ENCODE measurements around the gene MBD3.

Gene MBD3

DNA sequence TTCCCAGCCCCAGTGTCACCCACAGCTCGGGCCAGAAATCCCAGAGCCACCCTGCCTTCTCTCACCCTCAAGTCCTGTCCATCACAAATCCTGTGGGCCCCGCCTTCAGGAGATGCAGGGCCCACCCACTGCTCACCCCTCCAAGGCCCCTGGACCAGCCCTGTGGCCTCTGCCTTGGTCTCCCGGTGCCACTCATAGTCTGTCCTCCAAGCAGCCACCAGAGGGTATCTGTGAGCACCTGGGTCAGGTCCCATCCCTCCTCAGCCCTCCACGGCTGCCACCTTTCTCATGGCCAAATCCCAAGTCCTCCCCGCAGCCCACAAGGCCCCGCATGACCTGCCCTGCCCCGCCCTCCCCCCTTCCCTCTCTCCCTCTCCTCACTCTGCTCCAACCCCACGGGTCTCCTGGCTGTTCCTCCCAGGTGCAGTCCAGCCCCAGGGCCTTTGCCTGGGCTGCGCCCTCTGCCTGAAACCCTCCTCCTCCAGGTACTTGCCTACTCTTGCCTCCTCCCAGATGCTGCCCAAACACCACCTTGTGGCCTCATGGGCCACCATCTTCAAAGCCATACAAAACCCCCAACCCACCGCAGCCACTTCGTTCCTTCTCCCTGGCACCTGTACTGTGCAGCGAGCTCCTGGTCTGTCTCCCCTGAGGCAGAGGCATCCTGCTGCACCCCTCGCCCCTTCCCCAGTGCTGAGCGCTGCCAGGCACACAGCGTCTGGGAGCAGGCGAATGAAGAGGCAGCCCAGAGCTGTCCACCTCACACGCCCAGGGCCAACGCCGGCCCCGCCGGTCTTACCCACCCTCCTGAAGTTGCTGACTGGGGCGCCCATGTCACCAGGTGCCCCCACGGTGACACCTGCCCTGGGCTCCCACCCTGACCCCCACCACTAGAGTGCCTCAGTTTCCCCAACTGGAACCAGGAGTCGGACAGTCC, 25.8 kb upstream of the MBD3 start:
- no peak for DNase-seq

DNA sequence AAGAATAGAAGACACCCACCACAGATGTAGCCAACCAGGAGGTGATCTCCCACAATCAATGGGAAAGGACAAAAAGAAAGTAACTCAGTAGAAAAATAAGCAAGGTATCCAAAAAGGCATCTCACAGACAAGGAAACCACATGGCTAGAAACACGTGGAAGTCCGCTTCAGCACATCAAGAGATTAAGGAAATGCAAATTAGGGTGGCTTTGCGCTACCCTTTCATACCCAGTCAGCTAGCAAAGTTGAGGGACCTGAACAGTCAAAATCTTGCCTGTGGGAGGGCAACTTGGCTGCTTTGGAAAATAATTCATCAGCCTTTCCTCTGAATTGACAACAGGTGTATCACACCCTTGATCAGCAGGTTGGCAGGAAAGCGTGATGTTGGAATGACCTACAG, 24.2 kb upstream of the MBD3 start:
- DNase-seq: no peak

DNA sequence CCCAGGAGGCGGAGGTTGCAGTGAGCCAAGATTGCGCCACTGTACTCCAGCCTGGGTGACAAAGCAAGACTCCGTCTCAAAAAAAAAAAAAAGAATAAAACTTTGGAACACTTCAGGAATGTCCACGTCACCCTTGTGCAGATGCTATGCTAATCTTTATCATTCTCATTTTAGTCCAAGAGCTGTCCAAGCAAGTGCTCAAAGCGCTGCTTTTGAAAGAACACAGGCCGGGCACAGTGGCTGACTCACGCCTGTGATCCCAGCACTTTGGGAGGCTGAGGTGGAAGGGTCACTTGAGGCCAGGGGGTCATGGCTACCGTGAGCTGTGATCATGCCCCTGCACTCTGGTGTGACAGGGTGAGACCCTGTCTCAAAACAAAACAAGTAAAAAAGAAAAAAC, 23.7 kb upstream of the MBD3 start:
- DNase-seq: no peak

DNA sequence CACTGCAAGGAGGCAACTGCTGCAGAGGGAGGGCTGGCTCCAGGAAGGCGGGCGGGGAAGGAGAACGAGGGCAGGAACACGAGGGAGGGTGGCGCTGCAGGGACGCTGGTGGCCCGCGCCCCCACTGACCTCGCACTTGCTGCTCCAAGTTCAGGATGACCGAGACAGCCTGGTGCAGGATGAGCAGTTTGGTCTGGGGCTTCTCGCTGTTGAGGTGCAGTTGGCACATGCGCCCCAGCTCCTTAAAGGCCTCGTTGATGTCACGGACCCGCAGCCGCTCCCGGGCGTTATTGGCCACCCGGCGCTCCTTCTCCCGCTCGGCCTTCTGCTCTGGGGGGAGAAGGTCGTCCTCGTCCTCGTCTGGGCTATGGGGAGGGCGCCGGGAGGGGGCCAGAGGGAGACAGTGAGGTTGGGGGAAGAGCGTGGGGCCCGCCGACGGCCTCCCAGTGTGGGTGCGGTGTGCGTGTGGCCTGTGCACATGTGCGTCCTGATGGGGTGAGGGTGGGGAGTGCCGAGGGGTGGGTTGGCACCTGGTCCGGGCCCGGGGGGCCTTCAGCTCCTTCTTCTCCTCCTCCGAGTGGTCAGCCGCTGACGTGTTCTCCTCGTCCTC, 22.6 kb upstream of the MBD3 start:
- no peak for DNase-seq

DNA sequence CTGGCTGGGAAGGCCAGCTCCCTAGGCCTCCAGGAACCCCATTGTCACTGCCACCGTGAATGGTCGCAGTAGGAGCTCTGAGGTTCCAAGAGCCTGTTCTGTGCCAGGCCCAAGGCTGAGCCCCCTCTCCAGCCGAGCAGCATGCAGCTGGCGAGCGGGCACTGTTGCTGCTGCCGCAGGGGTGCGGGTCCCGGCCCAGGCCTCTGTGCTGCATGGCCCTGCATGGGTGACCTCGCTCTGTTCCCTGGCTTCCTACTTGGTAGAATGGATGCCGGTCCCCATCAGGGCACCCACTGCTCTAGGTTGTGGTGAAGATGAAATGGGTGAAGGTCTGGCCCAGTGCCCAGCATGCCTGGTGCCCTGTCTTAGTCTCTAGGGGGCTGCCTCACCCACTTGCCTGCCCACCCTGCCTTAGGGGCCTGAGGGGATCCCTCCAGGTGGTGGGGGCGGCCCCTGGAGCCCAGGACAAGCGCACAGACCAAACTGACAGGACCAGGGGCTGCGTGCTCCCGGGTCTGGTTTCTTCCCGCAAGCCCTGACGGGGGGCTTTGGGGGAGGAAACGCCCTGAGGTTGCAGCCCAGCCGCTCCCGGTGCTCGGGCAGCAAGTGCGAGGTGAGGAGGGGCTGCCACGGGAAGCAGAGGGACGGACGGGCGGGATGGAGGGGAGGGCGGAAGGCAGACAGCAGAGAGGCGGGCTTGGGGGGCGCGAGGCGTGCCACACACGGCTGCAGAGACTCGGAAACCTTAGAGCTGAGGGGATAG, 21.3 kb upstream of the MBD3 start:
- DNase-seq: no peak

DNA sequence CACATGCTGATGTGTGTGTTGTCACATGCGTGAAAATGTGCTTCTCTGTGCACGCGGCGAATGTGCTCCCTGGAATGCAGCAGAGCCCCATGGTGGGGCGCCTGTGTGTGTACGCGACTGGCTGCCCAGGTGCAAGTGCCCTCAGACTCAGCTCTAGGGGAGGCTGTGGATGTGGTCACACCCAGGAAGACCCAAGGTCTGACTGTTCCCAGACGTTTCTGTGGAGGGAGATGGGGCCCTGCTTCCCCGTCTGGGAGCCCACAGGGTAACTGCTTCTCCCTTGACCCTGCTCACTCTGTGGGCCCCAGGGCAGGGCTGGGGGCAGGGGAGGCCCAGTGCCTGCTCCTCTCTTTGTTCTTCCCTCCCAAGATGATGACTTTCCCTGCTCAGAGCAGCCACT, 20.5 kb upstream of the MBD3 start:
- no peak for DNase-seq

DNA sequence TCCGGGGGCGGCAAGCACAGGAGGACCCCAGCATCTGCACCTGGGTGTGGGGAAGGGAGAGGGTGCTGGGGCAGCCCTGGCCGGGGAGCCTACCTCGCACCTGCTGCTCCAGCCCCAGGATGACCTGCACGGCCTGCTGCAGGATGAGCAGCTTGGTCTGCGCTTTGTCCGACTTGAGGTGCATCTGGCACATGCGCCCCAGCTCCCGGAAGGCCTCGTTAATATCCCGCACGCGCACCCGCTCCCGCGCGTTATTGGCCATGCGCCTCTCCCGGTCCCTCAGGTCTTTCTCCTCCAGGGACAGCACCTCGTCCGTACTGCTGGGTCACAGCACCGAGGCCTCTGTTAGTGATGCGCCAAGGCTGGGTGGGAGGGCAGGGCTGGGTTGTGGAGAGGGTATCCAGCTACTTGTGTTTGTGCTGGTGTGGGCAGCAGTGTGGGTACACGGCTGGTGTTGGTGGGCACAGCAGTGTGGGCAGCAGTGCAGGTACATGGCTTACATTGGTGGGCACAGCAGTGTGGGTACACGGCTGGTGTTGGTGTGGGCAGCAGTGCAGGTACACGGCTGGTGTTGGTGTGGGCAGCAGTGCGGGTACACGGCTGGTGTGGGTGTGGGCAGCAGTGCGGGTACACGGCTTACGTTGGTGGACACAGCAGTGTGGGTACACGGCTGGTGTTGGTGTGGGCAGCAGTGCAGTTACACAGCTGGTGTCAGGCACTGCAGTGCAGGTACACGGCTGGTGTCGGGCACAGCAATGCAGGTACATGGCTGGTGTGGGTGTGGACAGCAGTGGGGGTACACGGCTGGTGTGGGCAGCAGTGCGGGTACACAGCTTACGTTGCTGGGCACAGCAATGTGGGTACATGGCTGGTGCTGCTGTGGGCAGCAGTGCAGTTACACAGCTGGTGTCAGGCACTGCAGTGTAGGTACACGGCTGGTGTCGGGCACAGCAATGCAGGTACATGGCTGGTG, 19.7 kb upstream of the MBD3 start:
- DNase-seq: no peak

DNA sequence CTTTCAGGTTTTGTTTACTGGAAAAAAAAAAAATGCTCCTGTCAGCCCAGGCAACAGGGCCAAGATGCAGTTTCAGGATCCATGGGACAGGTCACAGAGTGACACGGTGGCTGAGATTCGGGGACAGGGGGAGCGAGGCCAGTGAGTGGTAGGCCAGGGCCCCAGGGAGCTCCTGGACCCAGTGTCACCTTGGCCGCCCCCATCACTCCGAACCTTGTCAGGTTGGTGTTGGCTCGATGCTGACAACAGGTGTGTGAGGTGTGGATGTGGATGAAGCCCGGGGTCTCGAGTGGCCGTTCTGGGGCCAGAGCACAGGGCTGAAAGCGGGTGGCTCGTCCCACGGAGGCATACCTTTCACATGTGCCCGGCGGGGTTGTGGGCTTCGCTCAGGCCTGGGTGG, 18.7 kb upstream of the MBD3 start:
- DNase-seq: no peak

DNA sequence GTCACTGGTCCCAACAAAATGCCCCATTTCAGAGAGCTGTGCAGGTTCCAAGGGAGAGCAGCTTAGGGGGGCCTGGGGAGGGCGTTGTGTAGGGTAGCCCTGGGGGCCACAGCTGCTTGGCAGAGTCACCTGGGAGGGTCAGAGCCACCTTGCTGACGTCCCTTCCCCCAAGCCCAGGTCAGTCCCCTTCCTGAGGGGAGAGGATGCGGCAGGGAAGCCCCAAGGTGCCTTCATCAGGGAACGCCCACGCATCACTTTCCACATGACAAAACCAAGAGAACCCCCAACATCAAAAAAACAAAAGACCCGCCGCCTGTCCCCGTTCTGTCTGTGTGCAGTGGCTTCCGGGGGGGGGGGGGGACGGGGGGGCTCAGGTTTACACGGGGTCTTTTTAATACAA, 17.9 kb upstream of the MBD3 start:
- no peak for DNase-seq

DNA sequence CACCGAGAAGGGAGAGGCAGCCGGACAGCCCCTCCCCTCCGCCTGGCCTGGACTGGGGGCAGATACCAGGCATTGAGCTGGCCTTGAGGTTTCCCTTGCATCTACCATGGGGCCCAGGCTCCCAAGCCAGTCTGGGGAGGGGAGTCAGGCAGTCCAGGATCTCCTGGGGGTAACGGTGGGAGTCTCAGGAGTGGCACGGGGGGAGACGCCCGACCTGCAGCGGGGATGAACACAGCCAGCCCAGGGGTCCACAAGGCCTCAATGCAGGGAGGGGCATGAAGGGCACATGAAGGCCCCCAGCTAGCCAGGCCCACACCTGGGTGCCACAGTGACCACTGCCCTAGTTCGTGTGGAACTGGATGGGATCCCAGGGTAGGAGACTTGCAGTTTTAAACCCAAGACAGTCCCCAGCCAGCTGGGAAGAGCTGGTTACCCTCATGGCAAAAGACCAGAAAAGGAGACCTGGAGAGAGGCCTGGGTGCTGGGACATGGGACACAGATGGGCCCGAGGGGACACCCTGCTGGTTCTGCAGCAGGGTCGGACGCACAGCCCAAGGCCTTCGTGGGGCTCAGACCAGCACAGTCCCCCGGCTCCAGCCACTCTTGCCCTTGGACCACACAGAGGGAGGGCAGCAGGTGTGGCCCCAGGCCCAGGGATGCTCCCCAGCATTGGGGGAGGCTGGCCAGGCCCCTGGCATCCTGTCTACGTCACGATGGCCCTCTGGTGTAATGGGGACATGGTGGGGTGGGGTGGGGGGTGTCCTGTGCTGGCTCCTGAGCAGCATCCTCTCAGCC, 17.2 kb upstream of the MBD3 start:
- DNase-seq: no peak

DNA sequence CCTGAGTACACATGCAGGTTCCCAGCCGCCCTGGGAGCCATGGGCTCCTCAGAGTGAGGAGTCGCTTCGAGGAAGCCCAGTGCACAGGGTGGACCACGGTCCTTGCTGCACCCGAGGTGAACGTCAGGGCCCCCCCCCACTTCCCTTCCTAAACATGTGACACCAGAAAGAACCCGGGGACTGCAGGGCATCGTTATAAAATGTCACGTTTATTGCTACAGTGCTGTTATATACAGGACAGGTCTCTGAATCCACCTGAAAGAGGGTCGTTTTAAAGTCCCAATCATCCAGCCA, 16.4 kb upstream of the MBD3 start:
- no peak for DNase-seq

DNA sequence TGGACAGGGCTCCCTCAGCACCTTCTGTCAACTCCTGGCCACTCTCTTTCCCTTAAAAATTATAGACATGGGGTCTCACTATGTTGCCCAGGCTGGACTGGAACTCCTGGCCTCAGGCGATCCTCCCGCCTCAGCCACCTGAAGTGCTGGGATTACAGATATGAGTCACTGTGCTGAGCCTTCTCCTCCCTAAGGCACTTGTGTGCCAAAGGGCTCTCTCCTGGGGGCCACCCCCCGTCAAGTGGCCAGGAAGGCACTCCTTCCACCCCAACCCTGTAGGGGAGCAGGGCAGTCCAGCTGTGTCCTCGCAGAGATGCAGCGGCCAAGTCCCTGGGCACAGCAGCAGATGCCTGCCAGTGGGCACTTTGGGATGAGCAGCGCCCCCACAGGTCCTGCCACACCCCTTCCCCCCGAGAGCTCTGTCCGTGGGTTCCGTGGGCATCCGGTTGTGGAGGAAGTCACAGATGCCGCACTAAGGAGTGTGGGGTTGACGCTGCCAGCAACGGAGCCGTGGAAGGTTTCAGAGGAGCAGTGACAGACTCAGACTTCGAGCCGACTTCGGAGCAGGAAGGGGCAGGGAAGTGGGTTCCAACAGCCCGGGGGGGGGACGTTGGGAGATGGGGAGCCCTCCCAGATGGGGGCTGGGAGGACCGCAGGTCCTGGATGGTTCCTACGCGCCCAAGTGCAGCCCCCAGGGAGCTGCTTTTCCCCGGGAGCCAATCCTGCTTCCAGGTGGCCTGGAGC, 15.9 kb upstream of the MBD3 start:
- DNase-seq: no peak

DNA sequence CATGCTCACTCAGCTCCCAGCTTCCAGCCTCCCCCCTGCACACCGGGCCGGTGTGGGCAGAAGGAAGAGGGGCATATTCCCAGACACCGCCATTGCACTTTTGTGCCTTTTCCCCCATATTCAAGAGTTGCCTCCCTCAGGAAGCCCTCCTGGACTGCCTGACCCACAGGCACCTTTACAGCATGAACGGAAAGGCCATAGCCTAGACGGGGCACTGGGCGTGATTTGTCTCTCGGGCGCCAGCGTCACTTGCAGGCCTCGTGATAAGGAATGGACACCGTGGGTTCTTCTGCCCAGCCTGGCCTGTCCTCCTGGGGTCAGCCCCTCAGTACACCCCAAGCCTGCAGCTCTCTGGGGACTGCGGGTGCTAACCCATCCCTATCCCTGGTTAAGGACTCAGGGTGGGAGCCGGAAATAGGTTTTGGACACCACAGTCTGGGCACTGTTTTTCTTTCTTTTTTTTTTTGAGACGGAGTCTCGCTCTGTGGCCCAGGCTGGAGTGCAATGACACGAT, 13.5 kb upstream of the MBD3 start:
- DNase-seq: no peak

DNA sequence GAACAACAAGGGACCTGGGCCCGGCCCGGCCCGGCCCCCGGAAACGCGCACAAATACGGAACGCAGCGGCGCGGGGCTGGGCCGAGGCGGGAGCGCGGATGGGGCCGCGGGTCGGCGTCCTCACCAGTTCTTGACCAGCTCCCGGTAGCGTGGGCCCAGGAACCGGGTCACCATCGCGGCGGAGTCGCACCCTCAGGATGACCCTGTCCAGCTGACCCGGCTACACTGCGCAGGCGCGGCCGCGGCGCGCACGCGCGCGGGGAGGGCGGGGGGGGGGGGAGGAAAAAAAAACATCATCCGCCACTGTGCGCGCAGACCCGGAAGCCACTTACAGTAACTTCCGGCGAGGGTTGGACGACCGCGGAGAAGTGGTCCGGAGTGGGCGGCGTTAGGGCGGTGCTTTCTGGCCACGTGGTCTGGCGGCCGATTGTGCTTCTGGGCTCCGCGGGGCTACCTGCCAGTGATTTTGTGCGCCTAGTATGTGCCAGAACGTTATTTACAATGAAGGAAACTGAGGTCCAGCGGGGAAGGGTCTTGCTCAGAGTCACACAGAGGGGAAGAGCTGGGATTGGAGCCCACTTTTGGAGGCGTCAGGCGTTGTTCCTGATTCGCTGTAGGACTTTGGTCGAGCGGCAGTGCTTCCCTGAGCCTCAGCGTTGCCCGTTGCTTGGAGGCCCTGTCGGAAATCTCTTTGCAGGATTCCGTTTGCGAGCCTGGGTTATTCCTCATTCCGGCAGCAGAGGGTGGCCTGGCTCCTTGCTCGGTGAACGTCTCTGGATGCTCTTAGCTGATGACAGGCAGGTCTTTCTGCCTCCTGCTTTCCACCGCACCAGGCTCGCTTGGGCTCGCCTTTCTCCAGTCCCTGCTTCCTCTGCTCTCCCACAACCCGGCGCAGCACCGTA, 12.8 kb upstream of the MBD3 start, which contains the start of gene UQCR11:
Gene UQCR11, minus strand, starts transcription at position 227 of the 902 bp plus-strand sequence. Its CDS starts 53 bp downstream, at position 174.
- peak; percentile 93 for DNase-seq

DNA sequence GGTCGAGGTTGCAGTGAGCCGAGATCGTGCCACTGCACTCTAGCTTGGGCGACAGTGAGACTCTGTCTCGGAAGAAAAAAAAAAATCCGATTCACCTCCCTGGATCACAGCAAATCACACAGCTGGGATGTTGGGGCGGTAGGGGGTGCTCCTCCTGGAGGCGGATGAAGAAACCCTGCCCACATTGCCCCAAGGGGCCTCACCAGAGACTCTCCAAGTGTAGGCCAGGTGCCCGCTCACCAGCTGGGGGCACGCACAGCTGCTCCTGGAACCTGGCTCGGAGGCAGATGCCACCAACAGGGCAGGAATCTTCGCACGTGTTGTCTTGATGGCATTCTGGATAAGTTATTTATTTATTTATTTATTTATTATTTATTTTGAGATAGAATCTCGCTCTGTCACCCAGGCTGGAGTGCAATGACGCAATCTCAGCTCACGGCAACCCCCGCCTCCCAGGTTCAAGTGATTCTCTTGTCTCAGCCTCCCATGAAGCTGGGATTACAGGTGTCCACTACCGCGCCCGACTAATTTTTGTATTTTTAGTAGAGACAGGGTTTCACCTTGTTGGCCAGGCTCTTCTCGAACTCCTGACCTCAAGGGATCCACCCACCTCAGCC, 9.5 kb upstream of the MBD3 start:
- DNase-seq: no peak

DNA sequence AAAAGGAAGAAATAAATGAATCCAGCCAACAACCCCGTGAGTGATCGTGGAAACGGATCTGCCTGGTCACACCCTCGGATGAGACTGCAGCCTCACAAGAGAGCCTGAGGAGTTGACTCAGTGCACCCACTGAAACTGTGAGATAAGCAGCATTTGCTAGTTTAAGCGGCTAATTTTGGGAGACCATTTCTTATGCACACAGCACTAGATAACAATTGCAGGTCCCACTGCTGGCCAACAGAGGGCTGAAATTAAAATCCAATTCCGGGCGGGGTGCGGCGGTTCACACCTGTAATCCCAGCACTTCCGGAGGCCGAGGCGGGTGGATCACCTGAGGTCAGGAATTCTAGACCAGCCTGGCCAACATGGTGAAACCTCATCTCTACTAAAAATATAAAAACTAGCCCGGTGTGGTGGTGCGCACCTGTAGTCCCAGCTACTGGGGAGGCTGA, 9.0 kb upstream of the MBD3 start:
- no peak for DNase-seq

DNA sequence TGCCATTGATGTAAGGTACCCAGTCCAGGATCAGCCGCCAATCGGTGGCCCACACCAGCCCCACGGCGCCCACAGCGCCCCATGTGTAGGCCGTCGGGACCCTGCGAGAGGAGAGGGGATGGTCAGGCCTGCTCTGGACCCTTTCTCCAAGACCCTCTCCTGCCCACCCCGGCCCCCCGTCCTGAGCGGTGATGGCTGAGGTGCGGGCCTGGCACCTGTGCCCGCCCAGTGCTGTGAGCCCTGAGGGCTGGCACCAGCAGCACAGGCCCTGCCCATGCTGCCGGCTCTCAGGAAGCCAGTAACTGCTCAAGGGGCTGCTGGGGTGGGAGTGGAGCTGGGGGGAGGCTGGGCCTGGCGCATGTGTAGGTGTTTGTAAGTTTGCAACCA, 6.8 kb upstream of the MBD3 start:
- no peak for DNase-seq

DNA sequence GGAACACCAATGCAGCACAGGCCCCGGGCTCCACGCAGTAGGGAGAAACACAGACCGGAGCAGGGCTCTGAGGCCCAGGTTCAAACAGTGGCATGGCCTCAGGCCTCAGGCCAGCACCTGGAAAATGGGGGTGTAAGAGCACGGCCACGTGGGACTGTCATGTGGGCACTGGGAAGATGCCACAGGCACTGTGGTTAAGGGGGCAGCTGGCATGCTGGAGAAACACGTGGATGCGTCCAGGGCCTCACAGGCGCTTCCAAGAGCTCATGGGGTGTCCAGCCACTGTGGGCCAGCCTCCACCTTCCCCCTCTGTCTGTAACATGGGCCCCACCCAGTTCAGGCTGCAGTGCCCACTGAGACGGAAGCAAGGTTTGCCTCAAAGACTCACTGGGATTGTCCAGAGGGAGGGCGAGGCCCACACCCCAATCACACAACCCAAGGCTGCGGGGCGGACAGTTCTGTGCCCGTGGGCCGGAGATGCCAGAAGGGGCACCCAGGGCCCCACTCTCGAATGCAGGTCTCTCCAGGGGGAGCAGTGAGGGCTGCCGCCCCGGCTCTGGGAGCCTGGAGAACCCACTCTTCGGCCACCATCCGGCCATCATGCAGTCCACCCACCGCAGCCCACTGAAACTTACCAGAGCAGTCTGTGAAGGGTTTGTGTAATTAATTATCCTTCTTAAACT, 6.3 kb upstream of the MBD3 start:
- no peak for DNase-seq

DNA sequence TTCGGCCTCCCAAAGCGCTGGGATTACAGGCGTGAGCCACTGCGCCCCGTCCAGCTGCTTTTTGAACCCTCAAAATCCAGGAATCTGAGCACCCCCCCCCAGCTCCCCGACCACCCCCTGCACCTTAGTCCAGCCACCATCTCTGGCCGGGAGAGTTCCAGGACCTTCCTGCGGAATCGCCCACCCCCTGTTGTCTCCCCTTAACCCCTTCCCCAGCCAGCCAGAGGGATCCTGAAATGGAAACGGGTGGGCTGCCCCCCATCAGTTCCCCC, 772 bp upstream of the MBD3 start:
- DNase-seq: no peak

Data from COR-L47 (cell line).